BJ (cell line): Measurements from ENCODE around the gene DDA1. TPM values are rescaled to one million over a fixed set of nuclear protein-coding genes. Genes with fewer than 3 reads are reported as not detected.

Experiments
- CTCF ChIA-PET: fragments of 350-600 bp; formaldehyde crosslinking; extraction: SDS; loops from one replicate; lab custom pipeline; 2021; ENCODE audit warnings: antibody characterized with exemption, inconsistent platforms; lab: Yijun Ruan, JAX
- POLR2A ChIA-PET: fragments of 300-600 bp; sonication (Branson Sonifier 250); formaldehyde crosslinking; extraction: SDS; loops from one replicate; lab custom pipeline; 2021; ENCODE audit warnings: antibody characterized with exemption; lab: Charles Lee
- DNase-seq: peaks from one replicate; pipeline ENCODE4 v3.0.0-alpha.2; 2011; ENCODE audit warnings: low read depth
- H3K27me3 ChIP-seq: 2 replicates; pipeline ENCODE4 v1.6.0; 2011; ENCODE audit warnings: low read length; ENCODE audit not compliant: control insufficient read depth, insufficient read depth
- H3K36me3 ChIP-seq: 2 replicates; pipeline ENCODE4 v1.5.1; 2011; ENCODE audit warnings: low read length; ENCODE audit not compliant: control insufficient read depth, insufficient read depth
- H3K4me3 ChIP-seq: 2 replicates; pipeline ENCODE4 v1.5.1; 2011; ENCODE audit warnings: low read depth, mild to moderate bottlenecking, control low read depth, low read length
- CTCF ChIP-seq: IDR thresholded peaks from 2 replicates; pipeline ENCODE4 v1.5.1; 2011; ENCODE audit warnings: low read depth, mild to moderate bottlenecking, control low read depth, inconsistent platforms, low read length, moderate library complexity; ENCODE audit not compliant: insufficient read depth
- polyA plus RNA-seq: library from polyadenylated mRNA; depleted of rRNA; stranded (reverse); fragments of >200 nt; gene quantifications from 2 replicates; pipeline ENCODE4 v1.2.3, GENCODE V29; 2011

Gene DDA1
- polyA plus RNA-seq, 1 experiment = 52.7 TPM

GRCh38 chr19:17329366-17330261 is 20.3 kb downstream of the DDA1 start:
- no peak for TF ChIP-seq CTCF
- POLR2A ChIA-PET = no interaction called here
- Histone ChIP-seq H3K36me3 (no peaks in the 10 kb centered on the region; the same call in 1 of the 2 replicates), H3K4me3 (no peak overlapping the region), H3K27me3 (no peaks in the 10 kb centered on the region)
- CTCF ChIA-PET = no interaction called here
- no peak for DNase-seq

DNA sequence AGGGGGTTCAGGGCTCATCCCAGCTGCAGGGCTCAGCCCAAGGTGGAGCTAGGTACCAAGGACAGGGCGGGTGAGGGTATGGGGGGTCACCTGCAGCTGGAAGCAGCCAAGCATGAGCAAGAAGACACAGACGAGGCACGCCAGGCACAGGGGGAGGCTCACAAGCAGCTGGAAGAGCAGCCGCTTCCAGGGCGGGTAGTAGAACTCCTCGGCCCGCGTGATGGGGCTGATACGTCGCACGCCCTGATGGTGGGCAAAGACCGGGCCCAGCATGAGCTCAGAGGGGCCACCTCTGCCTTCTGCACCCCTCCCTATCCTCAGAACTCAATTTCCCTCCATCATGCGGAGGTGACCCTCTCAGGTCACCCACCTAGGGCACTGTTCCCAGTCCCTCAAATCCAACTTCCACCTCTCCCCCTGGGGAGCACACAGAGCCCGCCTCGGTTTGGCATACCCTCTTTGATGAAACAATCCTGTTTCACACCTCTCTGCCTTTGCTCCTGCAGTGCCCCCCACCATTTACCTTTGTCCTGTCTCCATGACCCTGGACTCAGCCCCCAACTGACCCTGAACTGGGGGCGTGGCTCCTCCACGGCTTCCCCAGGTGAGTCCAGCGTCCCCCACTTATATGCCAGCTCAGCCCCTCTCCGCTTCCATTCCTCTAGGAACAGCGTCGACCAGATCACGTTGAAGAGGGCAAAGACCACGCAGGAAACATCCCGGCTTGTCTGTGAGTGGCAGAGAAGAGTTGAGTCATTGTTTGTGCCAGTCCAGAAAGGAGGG is 21.1 kb downstream of the DDA1 start:
- ChIA-PET CTCF (interaction anchor here (1.0 kb wide), 1 partner anchor 12 kb away, joined by 3 read pairs; no protein-coding TSS in a partner anchor), POLR2A (no interaction called here)
- TF ChIP-seq CTCF = no peak
- H3K36me3 ChIP-seq = no peaks in the 10 kb centered on the region; the same call in 1 of the 2 replicates
- no peak overlapping the region for H3K4me3 ChIP-seq
- DNase-seq = no peak
- no peaks in the 10 kb centered on the region for H3K27me3 ChIP-seq

DNA sequence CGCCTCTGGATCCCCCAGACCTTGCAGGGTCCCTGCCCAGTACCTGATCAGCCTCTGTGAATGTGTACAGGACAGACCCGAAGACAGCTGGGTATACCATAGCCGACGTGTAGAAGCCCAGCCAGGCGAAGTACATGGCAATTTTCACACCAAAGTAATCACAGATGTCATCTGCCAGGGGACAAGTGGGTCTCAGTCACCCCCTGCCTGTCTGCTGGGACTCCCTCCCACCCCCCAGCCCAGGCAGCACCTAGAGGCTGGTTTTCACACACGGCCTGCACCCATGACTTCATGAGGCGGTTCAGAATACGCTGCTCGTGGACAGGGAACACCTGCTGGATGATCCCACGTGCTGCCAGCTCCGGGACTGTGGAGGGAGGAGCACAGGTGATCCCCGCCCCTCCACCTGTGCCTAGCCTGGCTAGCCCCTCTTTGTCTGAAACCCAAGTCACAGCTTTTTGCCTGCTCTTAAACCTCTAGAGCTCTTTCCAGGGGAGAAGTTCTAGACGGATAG is 21.7 kb downstream of the DDA1 start:
- no peak for TF ChIP-seq CTCF
- ChIA-PET POLR2A (no interaction called here), CTCF (interaction anchor here (1.0 kb wide), 1 partner anchor 11 kb away, joined by 3 read pairs; no protein-coding TSS in a partner anchor)
- Histone ChIP-seq H3K27me3 (no peaks in the 10 kb centered on the region), H3K36me3 (no peaks in the 10 kb centered on the region; the same call in 1 of the 2 replicates), H3K4me3 (no peak overlapping the region)
- DNase-seq = no peak

DNA sequence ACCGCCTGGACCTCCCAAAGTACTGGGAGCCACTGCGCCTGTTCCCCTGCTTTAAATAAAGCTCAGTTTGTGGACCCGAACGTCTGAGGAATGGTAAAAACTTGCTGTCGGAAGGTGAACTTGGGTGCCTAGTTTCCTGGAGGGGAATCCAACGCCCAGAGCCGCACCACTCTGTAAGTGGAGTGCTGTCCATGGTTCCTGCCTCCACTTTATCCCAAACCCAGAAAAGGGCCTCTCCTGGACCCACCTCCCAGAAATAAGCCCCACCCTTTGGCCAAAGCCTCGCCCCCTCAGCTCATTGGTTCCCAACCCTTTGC is 23.0 kb downstream of the DDA1 start:
- no peak for TF ChIP-seq CTCF
- H3K4me3 ChIP-seq = no peak overlapping the region
- no peaks in the 10 kb centered on the region; the same call in 1 of the 2 replicates for H3K36me3 ChIP-seq
- POLR2A ChIA-PET = interaction anchor here (0.6 kb wide), 1 partner anchor 11 kb away, joined by 3 read pairs; no protein-coding TSS in a partner anchor
- no peak for DNase-seq
- H3K27me3 ChIP-seq = no peaks in the 10 kb centered on the region
- CTCF ChIA-PET = interaction anchor here (0.8 to 2.2 kb wide), 5 partner anchors 27 to 60 kb away, joined by 3 to 9 read pairs (median 3); partner anchors contain the start of gene ABHD8
